GM21390 (cell line): Measurements from ENCODE around the gene PPP1R37.
"Not testable (repeated sequence)": the region's sequence is repeated elsewhere in the genome, so short reads cannot be mapped to it uniquely, and the experiment has no call there.

Source experiments
- ATAC-seq: cut with Tn5 transposase; IDR thresholded peaks from one replicate; pipeline ENCODE4 v1.9.1; 2021; ENCODE audit not compliant: unreplicated experiment

PPP1R37 gene

DNA sequence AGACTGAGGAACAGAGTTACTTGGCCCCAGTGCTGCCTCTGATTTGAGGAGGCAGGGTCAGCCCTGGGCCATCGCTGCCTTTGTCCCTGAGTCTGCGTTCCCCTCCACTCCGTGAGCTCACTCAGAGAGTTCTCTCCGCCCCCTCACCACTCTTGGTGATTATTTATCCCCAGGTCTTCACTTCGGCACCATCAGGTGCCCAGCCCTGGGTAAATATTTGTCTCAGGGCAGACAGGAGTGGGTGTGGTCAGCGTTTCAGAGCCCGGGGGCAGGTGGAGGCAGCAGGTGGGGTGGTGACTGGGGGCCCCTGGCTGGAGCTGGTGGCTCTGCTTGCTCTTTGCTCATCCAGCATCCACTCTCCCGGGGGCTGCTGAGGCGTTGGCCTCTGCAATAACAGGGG is 20.6 kb downstream of the PPP1R37 start:
- ATAC-seq: no peak

DNA sequence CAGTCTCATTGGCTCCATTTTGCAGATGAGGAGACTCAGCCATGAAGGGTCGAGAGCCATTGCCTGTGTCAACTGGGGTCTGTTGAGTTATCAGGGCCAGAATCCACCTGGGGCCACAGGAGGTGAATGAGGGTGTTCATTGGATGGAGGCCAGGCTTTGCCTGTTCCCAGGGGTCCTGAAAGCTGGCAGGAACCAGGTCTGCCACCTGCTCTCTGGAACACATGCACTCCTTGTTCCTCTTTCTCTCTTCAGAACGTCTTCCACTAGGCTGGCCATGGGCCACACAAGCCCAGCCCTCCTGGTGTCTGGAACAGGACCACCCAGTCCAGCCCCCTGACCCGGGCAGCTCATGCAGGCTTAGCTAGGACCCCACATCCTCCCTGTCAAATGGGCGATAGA is 21.1 kb downstream of the PPP1R37 start:
- ATAC-seq: no peak

DNA sequence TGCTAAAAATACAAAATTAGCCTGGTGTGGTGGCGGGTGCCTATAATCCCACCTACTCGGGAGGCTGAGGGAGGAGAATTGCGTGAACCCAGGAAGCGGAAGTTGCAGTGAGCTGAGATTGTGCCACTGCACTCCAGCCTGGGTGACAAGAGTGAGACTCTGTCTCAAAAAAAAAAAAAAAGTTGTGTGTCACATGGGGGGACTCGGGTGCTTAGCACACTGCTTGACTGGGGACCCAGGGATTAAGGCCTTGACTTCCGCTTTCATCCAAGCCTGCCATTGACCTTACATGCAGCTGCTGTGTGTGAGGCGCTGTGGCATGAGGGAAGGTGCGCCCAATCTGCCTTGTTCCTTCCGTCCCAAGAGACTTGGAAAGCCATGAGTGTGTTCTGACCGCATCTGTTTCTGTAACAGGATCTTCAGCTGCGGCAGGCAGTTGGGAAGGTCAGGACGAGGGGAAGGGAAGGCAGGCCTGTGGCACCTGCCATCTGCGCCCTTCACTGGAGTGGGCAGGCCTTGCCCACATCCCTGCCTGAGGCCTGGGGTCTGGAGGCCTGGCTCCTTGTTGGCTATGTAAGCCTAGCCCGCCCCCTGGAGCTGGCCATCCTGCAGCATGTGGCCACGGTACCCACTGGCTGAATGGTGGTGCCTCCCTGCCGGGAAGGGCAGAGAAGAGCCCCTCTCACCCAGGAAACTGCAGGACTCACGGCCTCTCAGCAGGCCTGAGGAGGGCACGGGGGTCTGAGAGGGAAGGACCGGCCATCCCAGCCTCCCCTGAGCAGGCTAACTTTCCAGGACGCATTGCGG is 23.0 kb downstream of the PPP1R37 start:
- ATAC-seq: no peak

DNA sequence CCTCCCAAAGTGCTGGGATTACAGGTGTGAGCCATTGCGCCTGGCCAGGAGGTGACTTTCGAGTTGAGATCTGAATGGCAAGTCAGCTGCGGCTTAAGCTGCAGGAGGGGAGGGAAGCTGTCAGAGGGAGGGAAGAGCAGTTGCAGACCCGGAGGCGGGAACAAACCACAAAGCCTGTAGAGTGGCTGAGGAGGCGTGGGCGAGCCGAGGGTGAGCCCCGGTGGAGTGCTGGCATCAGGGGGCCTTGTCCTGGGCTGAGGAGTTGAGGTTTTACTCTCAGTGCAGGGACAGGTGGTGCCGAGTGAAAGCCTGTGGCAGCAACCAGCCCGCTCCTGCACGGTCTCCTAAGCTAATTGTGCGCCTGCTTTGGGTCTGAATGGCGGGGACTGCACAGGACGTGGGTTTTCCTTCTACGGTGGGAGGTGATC is 24.2 kb downstream of the PPP1R37 start:
- ATAC-seq: no peak

GRCh38 chr19:45117671-45118070 is 24.7 kb downstream of the PPP1R37 start:
- ATAC-seq: no peak

DNA sequence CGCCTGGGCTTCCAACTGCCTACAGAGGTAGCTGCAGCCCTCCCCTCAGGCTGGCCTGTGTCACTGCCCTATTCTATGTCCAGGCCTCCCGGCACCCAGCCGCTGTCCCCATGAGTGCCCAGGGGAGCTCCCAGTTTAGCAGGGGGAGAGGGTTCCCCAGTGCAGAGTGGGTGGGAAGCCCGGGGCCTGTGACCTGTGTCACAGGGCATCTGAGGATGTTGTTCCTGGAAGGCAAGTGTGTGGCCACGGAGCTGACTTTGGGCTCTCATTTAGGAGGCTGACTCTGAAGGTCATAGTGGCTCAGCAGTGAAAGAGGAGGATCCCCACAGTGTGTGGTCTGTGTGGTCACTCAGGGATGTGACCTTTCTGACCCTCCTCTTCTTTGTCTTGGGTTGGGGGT is 25.1 kb downstream of the PPP1R37 start:
- no peak for ATAC-seq

DNA sequence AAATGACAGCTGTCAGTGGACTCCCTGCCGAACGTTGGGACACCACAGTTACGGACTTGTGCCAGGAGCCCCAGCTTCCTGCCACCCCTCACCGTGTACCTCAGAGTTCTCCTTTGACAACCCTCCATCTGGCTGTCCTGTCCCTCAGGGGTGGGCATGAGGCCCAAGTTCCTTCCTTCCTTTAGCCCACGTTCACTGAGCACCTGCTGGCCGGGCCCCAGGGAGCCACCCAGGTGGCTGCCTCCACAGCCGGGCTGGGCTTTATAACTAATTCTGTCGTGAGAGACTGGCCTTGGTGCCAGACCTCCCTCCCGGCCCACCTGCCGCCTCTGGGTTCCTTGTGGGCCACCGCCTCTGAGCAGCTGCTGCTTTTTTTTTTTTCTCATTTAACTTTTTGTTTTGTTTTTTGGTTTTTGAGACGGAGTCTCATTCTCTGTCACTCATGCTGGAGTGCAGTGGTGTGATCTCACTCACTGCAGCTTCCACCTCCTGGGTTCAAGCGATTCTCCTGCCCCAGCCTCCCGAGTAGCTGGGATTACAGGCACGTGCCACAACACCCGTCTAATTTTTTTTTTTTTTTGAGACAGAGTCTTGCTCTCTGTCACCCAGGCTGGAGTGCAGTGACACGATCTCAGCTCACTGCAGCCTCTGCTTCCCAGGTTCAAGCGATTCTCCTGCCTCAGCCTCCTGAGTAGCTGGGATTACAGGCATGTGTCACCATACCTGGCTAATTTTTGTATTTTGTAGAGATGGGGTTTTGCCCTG is 25.8 kb downstream of the PPP1R37 start:
- not testable (repeated sequence) for ATAC-seq

- ATAC-seq: no peak
These were observed 26.6 kb downstream of the PPP1R37 start for GRCh38 chr19:45119582-45119981.

- no peak for ATAC-seq
These were observed 28.9 kb downstream of the PPP1R37 start for GRCh38 chr19:45121827-45122345.

GRCh38 chr19:45122832-45123231 is 29.9 kb downstream of the PPP1R37 start:
- no peak for ATAC-seq

DNA sequence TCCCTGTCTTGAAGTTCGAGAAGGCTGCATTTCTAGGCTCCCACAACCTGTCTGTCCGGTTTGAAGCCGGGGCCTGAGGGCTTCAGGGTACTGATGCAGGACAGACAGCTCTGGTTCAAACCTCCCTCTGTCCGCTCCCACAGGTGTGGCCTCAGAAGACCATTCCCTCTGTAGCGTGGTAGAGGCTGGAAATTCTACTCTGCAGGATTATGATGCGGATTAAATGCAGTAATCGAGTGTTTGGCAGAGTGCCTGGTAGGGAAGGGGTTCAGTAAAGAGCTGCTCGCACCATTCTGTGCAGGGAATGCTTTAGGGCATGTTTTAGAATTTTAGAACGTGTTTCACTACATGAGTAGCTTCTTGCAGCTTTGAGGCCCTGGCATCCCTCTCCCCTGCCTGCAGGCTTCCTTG is 30.5 kb downstream of the PPP1R37 start:
- no peak for ATAC-seq

DNA sequence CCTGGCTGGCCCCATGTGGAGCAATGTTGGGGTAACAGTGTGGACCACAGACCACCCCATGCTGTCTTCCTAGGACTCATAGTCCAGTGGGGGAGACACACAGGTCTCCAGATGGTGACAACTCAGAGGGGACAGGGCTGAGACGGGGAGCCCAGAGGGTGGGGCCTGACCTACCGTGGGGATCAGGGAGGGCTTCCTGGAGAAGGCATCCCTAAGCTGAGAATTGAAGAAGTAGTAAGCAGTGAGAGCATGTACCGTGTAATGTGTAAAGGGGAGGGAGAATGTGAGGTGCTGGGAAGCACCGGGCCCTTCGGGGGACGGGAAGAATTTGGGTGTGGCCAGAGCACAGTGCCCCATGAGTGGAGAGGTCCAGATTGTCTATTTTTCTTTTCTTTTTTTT is 31.0 kb downstream of the PPP1R37 start:
- ATAC-seq: no peak

DNA sequence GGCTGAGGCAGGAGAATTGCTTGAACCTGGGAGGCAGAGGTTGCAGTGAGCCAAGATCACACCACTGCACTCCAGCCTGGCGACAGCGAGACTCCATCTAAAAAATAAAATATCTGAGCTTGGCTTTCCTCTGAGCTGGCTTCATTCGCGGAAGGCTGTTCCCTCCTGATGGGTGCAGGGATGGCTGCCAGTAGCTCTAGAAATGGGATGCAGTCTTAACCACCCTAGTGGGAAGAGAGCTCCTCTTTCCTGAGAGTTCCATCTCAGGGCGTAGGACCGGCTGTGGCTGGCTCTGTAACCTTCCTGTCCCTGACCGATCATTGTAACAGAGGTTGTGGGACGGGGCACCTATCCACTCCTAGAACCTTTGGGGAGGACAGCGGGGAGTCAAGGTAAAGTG is 32.4 kb downstream of the PPP1R37 start:
- ATAC-seq: no peak

DNA sequence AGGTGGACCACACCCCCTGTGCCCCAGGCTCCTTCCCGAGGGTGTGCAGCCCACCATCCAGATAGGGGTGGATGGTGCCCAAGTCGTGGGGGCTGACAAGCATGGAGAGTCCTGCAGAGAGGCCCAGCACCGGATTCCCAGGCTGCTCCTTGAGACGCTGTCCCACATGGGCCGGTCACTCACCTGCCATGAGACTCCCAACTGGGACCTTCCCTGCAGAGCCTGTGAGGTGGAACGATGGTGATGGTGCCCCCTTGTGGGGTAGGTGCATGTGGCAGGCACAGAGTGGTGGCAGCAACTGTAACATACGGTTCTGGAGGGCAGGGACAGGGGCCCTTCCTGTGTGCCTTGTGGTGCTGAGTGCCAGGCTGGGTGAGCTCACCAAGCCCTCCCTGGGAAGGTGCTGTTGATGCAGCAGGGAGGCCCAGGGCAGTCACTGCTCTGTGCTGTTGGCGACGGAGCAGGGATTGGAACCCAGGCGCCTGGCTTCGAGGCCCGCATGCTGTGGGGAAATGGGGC is 33.1 kb downstream of the PPP1R37 start:
- no peak for ATAC-seq

GRCh38 chr19:45126654-45127053 is 33.7 kb downstream of the PPP1R37 start:
- ATAC-seq: no peak

- no peak for ATAC-seq
These were observed 35.2 kb downstream of the PPP1R37 start for GRCh38 chr19:45128146-45128545.

DNA sequence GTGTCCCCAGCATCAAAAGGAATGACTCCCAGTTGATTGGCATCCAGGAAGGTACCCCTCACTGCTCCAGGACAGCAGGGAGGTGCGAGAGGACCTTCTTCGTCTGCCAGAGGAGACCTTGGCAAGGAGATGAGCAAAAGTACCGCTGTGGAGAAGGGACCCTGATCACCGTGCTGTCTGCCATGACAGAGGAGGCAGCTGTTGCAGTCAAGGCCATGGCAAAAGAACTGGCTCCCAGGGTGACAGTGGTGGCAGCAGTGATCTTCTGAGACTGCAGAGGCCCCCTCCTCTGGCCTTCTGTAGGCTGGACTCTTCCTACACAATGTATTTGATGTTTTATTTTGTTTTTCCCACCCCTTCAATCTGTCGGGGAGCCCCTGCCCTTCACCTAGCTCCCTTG is 35.8 kb downstream of the PPP1R37 start:
- ATAC-seq: no peak

- no peak for ATAC-seq
These were observed 37.3 kb downstream of the PPP1R37 start for GRCh38 chr19:45130236-45130635.

- ATAC-seq: no peak
These were observed 38.1 kb downstream of the PPP1R37 start for GRCh38 chr19:45130888-45131615.

- no peak for ATAC-seq
These were observed 40.7 kb downstream of the PPP1R37 start for GRCh38 chr19:45133661-45134060.

DNA sequence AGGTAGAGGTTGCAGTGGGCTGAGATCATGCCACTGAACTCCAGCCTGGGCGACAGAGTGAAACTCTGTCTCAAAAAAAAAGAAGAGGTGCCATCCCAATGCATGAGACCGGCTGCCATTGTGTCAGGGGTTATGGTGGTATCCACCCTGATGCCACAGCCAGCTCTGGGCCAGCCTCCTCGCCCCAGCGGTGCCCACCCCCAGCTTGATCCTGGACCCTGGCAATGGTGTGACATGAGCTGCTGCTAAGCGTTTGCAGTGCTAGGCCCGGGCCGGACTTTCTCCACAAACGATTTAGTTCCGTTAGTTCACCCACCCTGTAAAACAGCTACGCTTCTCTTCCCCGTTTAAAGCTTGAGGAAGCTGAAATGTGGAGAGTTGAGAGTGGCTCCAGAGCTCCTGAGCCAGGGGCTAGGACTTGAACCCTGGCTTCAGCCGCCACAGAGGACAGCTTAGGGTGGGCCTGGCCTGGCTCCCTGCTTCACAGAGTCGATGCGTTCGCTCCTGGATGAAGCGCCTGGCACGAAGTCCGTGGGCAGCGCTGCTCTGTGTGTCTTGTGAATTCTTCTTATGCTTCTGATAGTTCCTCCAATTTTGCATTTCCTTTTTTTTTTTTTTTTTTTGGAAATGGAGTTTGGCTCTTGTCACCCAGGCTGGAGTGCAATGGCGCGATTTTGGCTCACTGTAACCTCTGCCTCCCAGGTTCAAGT is 42.4 kb downstream of the PPP1R37 start:
- ATAC-seq: no peak
